Mucosa of gallbladder (tissue), 1 donor: ENCODE results near the gene PDGFB. TPM values are rescaled to one million over a fixed set of nuclear protein-coding genes. Genes with fewer than 3 reads are reported as not detected.

Source experiments
- DNase-seq: peaks from one replicate; pipeline ENCODE4 v3.0.0-alpha.2; 2020; ENCODE audit warnings: low spot score
- total RNA-seq: library from RNA; stranded (reverse); gene quantifications from one replicate; pipeline ENCODE4 v1.2.1, GENCODE V29; 2021
- donor health status: DM: no; HTN: no; CAD: no.

Gene PDGFB
- total RNA-seq, 1 donor from 2014 or later = 14.6 TPM

- no peak for DNase-seq
Measured at GRCh38 chr22:39207141-39208012, 37.4 kb downstream of the PDGFB start.

DNA sequence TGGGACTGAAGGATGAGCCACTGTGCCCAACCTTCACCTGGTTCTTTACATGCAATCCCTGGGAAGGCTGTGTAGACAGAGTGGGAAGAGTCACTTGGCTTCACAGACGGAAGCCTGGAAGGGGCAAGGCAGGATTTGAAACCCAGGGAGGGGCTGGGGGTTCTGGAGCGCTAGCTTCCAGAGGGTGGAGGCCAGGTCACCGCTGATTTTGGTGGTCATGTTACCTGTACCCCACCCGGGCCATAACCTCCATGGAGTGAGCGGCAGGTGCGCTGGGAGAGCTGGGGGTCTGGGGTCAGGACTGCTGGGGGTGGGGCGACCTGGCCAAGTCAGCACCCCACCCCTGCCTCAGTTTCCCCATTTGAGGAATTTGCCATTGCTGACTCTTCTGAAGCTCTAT, 38.3 kb downstream of the PDGFB start:
- DNase-seq = no peak

- DNase-seq = no peak
Measured at GRCh38 chr22:39205344-39206021, 39.3 kb downstream of the PDGFB start.

GRCh38 chr22:39204216-39204615, 40.6 kb downstream of the PDGFB start:
- no peak for DNase-seq

DNA sequence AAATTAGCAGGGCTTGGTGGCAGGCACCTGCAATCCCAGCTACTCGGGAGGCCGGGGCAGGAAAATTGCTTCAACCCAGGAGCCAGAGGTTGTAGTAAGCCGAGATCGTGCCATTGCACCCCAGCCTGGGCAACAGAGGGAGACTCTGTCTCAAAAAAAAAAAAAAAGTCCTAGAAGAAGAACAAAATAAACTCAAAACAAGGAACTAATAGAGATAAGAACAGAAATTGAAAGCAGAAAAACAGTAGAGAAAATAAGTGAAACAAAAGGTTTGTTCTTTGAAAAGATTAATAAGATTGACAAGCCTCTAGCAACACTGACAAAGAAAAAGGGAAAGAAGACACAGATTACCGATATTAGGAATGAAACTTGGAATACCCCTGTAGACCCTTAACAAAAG, 47.2 kb downstream of the PDGFB start:
- DNase-seq = no peak

- no peak for DNase-seq
Measured at GRCh38 chr22:39194098-39194497, 50.7 kb downstream of the PDGFB start.

- DNase-seq = no peak
Measured at GRCh38 chr22:39188809-39189208, 56.0 kb downstream of the PDGFB start.

- DNase-seq = no peak
Measured at GRCh38 chr22:39185601-39186012, 59.2 kb downstream of the PDGFB start.

DNA sequence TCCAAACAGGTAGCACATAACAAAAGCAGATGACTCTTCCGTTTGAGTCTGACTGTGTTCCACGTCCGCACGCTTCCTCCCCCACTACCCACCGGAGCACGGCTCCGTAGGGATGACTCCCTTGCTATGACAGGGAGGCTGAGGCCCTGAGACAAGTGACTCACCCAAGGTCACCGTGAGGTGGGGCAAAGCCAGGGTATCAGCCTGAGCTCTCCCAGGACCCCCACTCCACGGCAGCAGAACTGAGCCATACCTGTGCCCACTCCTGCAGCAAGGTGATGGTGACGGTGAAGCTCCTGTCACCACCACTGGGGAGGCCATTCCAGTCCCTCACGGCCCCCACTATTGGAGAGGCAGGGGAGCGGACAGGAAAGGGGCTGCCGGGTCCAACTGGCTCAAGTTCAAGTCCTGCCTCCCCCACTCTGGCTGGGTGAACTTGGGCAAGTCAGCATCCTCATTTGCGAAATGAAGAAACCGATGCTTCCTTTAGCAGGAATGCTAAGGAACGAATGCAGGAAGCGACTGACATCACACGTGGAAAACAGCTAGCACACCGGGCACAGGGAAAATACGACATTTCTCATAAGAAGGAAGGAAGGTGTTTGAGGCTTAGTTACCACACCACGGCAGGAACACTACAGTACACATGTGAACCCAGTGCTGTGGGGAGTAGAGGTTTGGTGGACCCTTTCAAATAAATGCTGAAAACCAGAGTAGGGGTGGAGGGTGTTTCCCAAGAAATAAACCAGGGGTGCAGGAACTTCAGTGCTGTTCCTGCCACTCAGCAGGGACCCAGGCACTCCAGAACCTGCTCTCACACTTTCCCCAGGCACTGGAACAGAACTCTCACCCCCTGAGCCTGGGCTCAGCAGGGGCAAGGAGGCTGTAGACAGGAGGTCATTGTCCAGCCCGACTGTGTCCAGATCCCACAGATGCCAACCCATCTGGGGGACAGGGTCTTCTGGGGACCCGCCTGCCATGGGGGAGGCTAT, 59.9 kb downstream of the PDGFB start:
- no peak for DNase-seq

- no peak for DNase-seq
Measured at GRCh38 chr22:39183991-39184585, 60.7 kb downstream of the PDGFB start.

- DNase-seq = no peak
Measured at GRCh38 chr22:39182478-39183030, 62.2 kb downstream of the PDGFB start.

DNA sequence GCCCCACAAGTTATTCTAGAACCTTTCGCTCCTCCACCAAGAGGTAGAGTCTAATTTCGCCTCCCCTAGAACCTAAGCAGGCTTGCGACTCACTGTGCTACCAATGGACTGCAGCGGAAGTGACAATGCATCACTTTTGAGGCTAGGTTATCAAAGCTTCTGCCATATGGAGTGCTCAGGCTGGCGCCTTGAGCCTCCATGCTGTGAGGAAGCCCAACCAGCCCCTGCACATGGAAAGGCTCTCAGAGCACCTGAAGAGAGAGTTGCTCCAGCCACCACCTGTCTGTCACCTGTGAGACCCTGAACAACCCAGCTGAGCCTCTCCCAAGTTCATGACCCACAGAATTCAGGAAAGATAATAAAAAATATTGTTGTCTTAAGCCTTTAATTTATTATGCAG, 63.0 kb downstream of the PDGFB start:
- no peak for DNase-seq

GRCh38 chr22:39181356-39181755, 63.4 kb downstream of the PDGFB start:
- DNase-seq = no peak

DNA sequence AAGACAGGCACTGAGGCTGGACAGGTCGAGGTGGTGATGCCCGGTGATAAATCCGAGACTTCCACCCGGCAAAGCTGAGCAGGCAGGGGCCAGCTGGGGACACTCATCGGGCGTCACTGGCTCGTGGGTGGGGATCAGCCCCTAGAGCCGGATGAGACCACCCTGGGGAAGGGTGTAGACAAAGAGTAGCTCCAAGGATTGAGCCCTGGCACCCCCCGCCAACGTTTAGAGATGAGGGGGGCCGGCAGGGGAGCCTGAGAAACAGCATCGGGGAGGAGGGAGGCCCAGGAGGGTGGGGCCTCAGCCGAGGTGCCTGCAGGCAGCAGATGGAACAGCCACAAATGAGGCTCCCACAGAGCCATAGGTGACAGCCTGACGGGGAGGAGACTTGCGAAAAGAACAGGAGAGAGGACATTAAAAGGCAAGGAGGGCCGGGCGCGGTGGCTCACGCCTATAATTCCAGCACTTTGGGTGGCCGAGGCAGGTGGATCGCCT, 64.9 kb downstream of the PDGFB start:
- no peak for DNase-seq

DNA sequence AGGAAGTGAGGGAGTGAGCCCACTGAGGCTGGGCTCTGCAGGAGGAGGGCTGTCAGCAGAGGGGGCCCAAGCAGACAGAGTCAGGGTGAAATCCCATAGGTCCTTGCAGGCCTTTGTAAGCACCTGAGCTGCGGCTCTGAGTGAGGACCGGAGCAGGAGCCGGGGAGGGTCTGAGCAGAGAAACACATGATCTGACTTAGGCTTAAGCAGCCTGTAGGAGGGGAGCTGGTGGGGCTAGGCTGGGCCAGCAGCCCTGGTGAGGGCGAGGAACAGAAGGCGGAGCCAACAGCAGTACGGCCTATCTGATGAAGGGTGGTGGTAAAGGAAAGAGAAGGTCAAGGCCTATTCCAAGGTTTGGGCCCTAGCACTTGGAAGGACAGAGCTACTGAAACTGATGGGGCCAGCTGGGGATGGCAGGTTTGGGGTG, 65.4 kb downstream of the PDGFB start:
- DNase-seq = no peak

GRCh38 chr22:39178206-39179111, 66.3 kb downstream of the PDGFB start:
- DNase-seq = no peak

- no peak for DNase-seq
Measured at GRCh38 chr22:39177791-39178190, 67.0 kb downstream of the PDGFB start.

- no peak for DNase-seq
Measured at GRCh38 chr22:39177456-39177775, 67.4 kb downstream of the PDGFB start.

DNA sequence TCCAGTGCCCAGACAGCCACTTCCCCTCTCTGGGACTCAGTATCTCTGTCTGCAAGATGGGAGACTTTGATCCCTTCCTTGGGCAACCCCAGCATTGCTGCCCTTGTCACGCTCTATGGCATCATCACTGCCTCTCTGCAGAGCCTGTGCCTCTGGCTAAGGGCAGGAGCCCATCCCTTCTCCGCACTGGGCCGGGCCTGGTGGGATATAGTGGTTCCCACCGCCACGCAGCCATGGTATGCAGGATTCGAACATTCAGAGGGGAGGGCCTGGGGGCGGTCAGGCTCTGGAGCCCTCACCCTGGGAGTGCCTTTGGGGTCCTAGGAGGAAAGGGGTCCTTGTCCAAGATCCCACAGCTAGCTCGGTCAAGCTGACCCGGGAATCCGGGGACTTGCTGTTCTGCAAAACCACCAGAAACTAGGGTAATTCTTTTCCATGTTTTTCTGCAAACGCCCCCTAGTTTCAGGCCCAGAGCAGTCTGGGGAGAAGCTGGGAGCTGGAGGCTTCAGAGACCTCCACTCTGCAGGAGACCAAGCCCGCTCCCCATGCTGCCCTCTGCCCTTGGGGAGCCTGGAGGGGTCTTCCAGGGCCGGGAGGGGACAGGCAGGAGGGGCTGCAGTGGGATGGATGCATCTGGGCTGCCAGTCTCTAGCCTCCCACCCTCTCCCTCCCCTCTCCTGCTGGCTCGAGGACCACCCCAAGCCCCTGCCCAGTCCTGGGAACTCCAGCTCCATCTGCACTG, 67.9 kb downstream of the PDGFB start:
- DNase-seq = no peak
